Right lobe of liver (tissue), 4 donors: ENCODE data around the gene OR1I1.
"Not testable (repeated sequence)": the region's sequence is repeated elsewhere in the genome, so short reads cannot be mapped to it uniquely, and the experiment has no call there.

Experiments
- POLR2A ChIP-seq: fragments of 450-650 bp; IDR thresholded peaks from one replicate; pipeline ENCODE4 v1.6.1; 2017; ENCODE audit warnings: antibody characterized with exemption, mild to moderate bottlenecking
- TF ChIP-seq, protein P1 (sequence below), 4 donors: fragments of 200-600 bp in 3 of 4; fragments of 450-650 bp in 1 of 4; IDR thresholded peaks; one replicate each; pipeline versions ENCODE4 v1.5.1 to v1.8.0; 2016 to 2022; ENCODE audit warnings: antibody characterized with exemption in 4 of 4, mild to moderate bottlenecking in 2 of 4
- donor health status: DM: no; HTN: no; CAD: no.
- donor health status: DM: no; HTN: no; CAD: no.
- donor health status: DM: no; HTN: yes; CAD: no.

DNA sequence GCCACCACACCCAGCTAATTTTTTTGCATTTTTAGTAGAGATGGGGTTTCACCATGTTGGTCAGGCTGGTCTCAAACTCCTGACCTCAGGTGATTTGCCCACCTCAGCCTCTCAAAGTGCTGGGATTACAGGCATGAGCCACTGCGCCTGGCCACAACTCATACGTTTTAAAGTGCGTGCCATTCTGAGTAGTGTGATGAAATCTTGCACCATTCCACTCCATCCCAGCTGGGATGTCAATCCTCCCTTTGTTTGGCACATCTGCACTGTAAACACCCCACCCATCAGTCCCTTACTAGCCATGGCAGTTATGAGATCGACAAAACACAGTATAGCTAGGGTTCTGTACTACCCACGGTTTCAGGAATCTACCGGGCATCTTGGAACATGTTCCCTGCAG, 16.0 kb downstream of the OR1I1 start:
- TF ChIP-seq, protein P1, sequence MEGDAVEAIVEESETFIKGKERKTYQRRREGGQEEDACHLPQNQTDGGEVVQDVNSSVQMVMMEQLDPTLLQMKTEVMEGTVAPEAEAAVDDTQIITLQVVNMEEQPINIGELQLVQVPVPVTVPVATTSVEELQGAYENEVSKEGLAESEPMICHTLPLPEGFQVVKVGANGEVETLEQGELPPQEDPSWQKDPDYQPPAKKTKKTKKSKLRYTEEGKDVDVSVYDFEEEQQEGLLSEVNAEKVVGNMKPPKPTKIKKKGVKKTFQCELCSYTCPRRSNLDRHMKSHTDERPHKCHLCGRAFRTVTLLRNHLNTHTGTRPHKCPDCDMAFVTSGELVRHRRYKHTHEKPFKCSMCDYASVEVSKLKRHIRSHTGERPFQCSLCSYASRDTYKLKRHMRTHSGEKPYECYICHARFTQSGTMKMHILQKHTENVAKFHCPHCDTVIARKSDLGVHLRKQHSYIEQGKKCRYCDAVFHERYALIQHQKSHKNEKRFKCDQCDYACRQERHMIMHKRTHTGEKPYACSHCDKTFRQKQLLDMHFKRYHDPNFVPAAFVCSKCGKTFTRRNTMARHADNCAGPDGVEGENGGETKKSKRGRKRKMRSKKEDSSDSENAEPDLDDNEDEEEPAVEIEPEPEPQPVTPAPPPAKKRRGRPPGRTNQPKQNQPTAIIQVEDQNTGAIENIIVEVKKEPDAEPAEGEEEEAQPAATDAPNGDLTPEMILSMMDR (IDR thresholded peaks at IDR 0.05) = not testable (repeated sequence)
- not testable (repeated sequence) for TF ChIP-seq POLR2A
